ENCODE measurements around the gene NDUFS5.
A peak's percentile ranks its signal among the peaks of the same experiment; 100 is the strongest.
"Not testable (repeated sequence)": the region's sequence is repeated elsewhere in the genome, so short reads cannot be mapped to it uniquely, and the experiment has no call there.

NDUFS5 gene

DNA sequence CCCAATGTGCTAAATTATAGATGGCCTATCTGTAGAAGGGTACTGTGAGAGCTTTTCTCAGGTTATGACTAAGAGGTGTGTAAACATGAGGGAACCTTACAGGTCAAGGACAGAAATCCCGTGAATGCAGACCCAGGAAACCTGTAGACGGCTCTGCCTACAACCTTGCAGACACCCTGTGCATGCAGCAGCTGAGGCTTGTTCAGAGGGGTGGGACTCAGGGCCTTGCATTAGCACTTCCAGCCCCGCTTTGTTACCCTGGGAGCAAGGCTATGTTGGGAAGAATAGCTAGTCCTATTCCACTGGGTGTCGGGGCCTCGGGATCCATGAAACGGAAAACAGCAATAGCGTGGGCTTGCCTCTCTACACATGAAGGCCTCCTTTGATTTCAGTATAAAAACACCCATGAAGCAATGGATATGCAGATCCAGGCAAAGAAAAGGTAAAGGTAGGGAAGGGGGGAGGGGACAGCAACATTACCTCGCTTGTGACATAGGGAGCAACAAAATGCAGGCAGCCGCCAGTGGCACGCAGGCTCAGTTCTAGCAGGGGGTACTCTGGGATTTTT lies 9.5 kb upstream of the NDUFS5 start:
- DNase-seq = no peak

DNA sequence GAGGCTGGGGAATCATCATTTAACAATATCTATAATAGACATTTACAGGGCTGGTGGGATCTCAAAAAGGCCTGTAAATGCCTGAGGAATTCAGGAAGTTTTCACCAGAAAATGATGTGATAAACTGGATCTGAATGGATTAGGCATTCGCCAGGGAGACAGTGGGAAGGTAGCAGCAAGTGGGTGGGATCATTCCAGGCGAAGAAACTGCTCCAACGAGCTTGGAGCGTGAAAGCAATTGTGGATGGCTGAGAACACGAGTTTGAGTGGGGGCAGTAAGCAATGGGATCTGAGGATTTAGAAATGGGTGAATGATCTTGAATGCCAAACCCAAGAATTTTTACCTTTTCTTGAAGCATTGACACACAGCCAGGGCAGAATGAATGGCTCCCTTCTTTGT lies 8.9 kb upstream of the NDUFS5 start:
- DNase-seq = no peak

DNA sequence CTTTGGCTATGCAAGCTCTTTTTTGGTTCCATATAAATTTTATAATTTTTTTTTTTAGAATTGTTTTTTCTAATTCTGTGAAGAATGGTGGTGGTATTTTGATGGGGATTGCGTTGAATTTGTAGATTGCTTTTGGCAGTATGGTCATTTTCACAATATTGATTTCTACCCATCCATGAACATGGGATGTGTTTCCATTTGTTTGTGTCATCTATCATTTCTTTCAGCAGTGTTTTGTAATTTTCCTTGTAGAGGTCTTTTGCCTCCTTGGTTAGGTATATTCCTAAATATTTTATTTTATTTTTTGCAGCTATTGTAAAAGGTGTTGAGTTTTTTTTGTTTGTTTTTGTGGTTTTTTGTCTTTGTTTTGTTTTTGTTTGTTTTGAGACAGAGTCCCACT lies 5.7 kb upstream of the NDUFS5 start:
- not testable (repeated sequence) for DNase-seq

DNA sequence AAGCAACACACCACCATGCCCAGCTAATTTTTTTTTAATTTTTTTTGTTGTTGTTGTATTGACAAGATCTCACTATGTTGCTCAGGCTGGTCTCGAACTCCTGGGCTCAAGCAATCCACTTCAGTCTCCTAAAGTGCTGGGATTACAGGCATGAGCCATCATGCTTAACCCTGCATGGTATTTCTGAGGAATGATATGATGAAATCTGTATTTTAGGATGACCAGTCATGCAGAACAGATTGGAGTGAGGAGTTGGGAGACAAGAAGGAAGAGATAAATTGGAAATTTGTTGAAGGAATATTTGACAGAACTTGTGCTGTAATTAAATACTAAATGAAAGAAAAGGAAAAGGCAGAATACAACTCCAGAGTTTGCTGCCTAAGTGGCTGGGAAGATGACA lies 4.7 kb upstream of the NDUFS5 start:
- no peak for DNase-seq

DNA sequence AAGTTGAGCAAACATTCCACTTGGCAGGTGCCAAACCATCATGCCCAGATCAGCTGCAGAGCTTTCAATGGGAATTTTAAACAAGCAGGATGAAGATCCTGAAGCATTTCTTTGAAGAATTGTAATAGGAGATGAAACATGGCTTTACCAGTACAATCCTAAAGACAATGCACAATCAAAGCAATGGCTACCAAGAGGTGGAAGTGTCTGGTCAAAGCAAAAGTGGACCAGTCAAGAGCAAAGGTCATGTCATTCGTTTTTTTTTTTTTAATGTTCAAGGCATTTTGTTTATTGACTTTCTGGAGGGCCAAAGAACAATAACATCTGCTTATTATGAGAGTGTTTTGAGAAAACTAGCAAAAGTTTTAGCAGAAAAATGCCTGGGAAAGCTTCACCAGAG lies 3.0 kb upstream of the NDUFS5 start:
- DNase-seq = no peak

- no peak for DNase-seq
These were observed 837 bp downstream of the NDUFS5 start for GRCh38 chr1:39026866-39027507.

GRCh38 chr1:39034114-39034654 lies 8.0 kb downstream of the NDUFS5 start:
- no peak for DNase-seq

GRCh38 chr1:39036678-39037077 lies 10.5 kb downstream of the NDUFS5 start:
- DNase-seq = no peak

DNA sequence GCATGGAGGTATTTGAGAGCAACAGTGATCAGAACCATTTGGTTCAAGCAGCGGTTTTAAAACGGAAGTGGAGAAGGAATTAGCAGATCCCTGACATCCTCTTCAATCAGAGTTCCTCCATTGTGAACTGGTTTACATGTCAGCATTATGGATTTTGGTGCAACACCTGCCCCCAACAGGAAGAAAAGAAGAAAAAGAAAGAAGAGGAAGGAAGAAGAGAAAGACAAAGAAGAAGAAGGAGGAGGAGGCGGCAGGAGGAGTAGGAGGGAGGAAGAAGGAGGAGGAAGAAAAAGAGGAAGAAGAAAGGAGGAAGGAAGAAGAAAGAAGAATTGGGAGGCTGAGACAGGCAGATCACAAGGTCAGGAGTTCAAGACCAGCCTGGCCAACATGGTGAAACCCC lies 17.4 kb downstream of the NDUFS5 start:
- no peak for DNase-seq

DNA sequence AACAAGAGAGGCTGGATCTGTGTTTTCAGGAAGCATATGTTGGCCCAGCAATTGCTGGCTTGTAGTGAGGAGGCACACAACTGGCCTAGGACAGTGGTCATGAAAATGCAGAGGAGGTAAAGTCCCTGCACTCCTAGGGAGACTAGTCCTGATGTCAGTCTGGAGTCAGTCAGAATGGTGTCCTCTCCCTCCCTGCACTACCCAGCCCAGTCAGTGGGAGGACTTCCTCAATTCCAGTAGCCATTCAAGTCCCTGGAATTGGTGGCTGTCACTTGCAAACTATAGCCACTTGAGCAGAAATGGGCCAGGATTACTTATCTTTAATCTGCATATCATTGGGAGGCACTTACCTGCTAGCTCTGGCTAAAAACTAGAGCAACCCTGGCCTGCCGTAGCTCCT lies 18.6 kb downstream of the NDUFS5 start:
- no peak for DNase-seq

DNA sequence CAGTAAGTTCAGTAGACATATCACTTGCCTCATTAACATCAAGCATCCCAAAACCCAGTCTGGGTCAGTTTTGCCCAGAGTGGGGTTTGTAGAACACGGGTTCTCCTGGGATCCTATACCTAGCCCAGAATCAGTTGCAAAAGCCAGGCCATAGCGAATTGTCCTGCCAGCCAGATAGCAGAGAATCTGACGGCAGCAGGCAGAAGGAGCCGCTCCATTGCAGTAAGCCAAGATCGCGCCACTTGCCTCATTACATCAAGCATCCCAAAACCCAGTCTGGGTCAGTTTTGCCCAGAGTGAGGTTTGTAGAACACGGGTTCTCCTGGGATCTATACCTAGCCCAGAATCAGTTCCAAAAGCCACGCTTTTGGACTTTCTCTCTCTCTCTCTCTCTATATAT lies 19.1 kb downstream of the NDUFS5 start:
- no peak for DNase-seq

DNA sequence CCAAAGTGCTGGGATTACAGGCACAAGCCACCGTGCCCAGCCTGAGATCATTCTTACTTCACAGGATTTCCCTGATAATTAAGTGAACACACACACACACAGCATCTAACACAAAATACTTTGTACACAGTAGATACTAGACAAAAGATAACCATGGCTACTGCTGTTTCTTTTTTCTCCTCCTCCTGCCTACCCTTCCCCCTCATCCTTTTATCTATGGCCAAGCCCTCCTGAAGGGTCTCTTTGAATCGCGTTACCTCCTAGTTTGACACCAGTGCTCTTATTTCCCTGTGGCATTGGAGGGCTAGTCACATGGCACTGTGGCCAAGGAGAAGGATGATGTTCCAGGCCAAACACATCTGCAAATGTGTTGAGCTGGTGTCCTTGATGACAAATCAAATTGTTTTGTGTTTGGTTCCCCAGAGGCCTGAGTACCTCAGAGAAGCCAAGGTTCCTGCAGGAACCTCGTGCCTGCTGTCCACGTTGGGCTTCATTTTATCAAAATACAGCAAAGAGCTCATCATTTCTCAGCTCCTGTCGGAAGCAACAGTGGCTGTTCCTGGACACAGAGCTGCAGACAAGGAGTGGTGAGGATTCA lies 20.6 kb downstream of the NDUFS5 start:
- no peak for DNase-seq

- DNase-seq = peak; percentile 68
These were observed 21.5 kb downstream of the NDUFS5 start for GRCh38 chr1:39047374-39048229.

GRCh38 chr1:39048745-39049370 lies 22.7 kb downstream of the NDUFS5 start:
- DNase-seq = peak; percentile 38

GRCh38 chr1:39050001-39050400 lies 23.9 kb downstream of the NDUFS5 start:
- no peak for DNase-seq

DNA sequence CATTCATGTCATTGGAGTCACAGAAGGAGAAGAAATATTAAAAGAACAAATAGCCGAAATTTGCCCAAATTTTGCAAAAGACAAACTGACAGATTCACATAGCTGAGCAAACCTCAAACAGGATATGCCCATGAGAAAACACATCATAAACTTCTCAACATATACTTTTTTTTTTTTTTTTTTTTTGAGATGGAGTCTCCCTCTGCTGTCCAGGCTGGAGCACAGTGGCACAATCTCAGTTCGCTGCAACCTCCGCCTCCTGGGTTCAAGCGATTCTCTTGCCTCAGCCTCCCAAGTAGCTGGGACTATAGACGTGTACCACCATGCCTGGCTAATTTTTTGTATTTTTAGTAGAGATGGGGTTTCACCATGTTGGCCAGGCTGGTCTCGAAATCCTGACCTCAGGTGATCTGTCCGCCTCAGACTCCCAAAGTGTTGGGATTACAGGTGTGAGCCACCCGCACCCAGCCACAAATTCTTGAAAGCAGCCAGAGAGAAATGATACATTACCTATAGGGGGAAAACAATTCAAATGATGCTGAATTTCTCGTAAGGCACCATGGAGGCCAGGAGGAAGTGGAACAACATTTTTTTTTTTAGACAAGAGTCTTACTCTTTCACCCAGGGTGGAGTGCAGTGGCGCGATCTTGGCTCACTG lies 25.2 kb downstream of the NDUFS5 start:
- not testable (repeated sequence) for DNase-seq

GRCh38 chr1:39051956-39052355 lies 25.8 kb downstream of the NDUFS5 start:
- DNase-seq = no peak

- not testable (repeated sequence) for DNase-seq
These were observed 29.1 kb downstream of the NDUFS5 start for GRCh38 chr1:39055213-39055710.

DNA sequence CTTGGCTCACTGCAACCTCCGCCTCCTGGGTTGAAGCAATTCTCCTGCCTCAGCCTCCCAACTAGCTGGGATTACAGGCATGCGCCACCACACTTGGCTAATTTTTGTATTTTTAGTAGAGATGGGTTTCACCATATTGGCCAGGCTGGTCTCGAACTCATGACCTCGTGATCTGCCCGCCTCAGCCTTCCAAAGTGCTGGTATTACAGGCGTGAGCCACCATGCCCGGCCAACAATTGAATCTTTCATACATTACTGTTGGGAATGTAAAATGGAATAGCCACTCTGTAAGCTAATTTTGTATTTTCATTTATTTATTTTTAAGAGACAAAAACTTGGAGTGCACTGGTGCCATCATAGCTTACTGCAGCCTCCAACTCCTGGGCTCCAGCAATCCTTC lies 35.4 kb downstream of the NDUFS5 start:
- not testable (repeated sequence) for DNase-seq

DNA sequence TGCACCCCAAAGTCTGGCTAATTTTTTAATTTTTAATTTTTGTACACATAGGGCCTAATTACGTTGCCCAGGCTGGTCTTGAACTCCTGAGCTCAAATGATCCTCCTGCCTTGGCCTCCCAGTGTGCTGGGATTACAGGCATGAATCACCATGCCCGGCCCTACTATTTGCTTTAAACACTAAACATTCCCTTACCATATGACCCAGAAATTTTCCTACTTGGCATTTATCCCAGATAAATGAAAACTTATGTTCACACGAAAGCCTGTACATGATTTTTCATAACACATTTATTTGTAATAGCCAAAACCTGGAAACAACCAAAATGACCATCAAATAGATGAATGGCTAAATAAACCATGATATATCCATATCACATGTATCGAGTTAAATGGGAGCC lies 35.8 kb downstream of the NDUFS5 start:
- no peak for DNase-seq

DNA sequence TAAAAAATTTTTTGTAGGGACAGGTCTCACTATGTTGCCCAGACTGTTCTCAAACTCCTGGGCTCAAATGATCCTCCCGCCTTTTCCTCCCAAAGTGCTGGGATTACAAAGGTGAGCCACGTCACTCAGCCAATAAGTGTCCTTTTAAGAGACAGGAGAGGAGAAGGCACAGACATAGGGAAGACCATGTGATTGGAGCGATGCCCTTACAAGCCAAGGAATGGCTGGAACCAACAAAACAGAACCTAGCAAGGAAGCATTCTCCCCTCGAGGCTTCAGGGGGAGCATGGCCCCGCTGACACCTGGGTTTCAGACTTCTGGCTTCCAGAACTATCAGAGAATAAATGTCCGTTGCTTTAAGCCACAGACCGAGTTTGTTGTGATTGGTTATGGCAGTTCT lies 37.0 kb downstream of the NDUFS5 start:
- no peak for DNase-seq

DNA sequence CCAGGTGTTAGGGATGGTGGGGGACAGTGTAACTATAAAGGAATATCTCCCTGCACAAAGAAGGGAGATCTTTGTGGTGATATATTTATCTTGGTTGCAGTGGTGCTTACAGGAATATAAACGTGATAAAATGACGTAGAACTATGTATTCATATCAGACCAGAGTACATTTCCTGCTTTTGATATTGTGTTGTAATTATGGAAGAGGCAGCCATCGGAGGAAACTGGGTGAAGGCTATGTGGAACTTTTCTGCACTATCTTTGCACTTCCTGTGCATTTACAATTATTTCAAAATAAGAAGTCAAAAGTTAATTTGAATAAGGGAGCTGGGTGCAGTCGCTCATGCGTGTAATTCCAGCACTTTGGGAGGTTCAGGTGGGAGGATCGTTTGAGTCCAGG lies 37.6 kb downstream of the NDUFS5 start:
- no peak for DNase-seq
